ENCODE results near the gene RPS6KL1.

GRCh38 chr14:74932401-74932901, 9.4 kb upstream of the RPS6KL1 start:
- TF ChIP-seq POLR2A (IDR thresholded peaks at IDR 0.05) (no peak), CTCF (IDR thresholded peaks at IDR 0.05) (no peak)

Data from heart left ventricle (tissue), 13 donors.